H1 (cell line): Measurements from ENCODE around the gene ZNF263. TPM values are rescaled to one million over a fixed set of nuclear protein-coding genes. Genes with fewer than 3 reads are reported as not detected.

Experiments
- CTCF ChIA-PET: fragments of 300-600 bp; sonication (Branson Sonifier 250); formaldehyde crosslinking; loops from one replicate; lab custom pipeline; 2021; ENCODE audit not compliant: partially characterized antibody; lab: Charles Lee
- POLR2A ChIA-PET: fragments of 300-600 bp; sonication (Branson Sonifier 250); formaldehyde crosslinking; loops from one replicate; lab custom pipeline; 2021; ENCODE audit warnings: inconsistent platforms; ENCODE audit not compliant: partially characterized antibody; lab: Charles Lee
- DNase-seq, 2 experiments: peaks; one replicate each; pipeline versions ENCODE4 v3.0.0 to v3.0.0-alpha.2; 2010 to 2022; ENCODE audit warnings: low spot score in 2 of 2, low read depth in 1 of 2, mixed read lengths in 1 of 2
- FAIRE-seq: peaks from 2 replicates; lab custom pipeline; 2011; peaks lifted over from hg19 to GRCh38; lab: Jason Lieb, UNC
- H2AFZ ChIP-seq: 2 replicates; pipeline ENCODE4 v1.8.1; 2012; ENCODE audit warnings: low read length, inconsistent platforms
- H2AK5ac ChIP-seq: 2 replicates; pipeline ENCODE4 v1.6.1; 2013; ENCODE audit warnings: low read depth, low read length
- H2BK120ac ChIP-seq: replicated peaks from 2 replicates; pipeline ENCODE3; 2013; ENCODE audit warnings: low read depth, low read length, inconsistent platforms
- H2BK12ac ChIP-seq: 2 replicates; pipeline ENCODE4 v1.6.1; 2013; ENCODE audit warnings: low read depth, low read length
- H2BK15ac ChIP-seq: 2 replicates; pipeline ENCODE4 v1.6.1; 2013; ENCODE audit warnings: low read length
- H2BK20ac ChIP-seq: 2 replicates; pipeline ENCODE4 v1.6.1; 2013; ENCODE audit warnings: low read length
- H2BK5ac ChIP-seq: 2 replicates; pipeline ENCODE4 v1.6.1; 2013; ENCODE audit warnings: low read depth, low read length
- H3K14ac ChIP-seq: 2 replicates; pipeline ENCODE4 v1.6.1; 2013; ENCODE audit warnings: inconsistent platforms; ENCODE audit not compliant: insufficient read length
- H3K18ac ChIP-seq: 2 replicates; pipeline ENCODE4 v1.6.1; 2013; ENCODE audit warnings: low read length; ENCODE audit errors: extremely low read depth
- H3K23ac ChIP-seq: 2 replicates; pipeline ENCODE4 v1.6.1; 2013; ENCODE audit warnings: inconsistent platforms; ENCODE audit not compliant: insufficient read length
- H3K23me2 ChIP-seq: 2 replicates; pipeline ENCODE4 v1.6.1; 2013; ENCODE audit warnings: low read depth, low read length
- H3K27ac ChIP-seq: 2 replicates; pipeline ENCODE4 v1.6.1; 2011; ENCODE audit warnings: low read depth, low read length, inconsistent platforms
- H3K27me3 ChIP-seq, 4 experiments: replicated peaks in 1 of 4; 1 replicate in 1 of 4; 2 replicates in 3 of 4; pipeline versions ENCODE4 v1.6.1 to v1.8.1; 2011 to 2013; ENCODE audit warnings: low read length in 3 of 4, mild to moderate bottlenecking in 3 of 4, inconsistent platforms in 2 of 4, mixed read lengths in 2 of 4, moderate library complexity in 1 of 4; ENCODE audit not compliant: control insufficient read depth in 3 of 4, insufficient read depth in 3 of 4; ENCODE audit errors: extremely low read depth in 1 of 4
- H3K36me3 ChIP-seq, 4 experiments: 2 replicates each; pipeline versions ENCODE4 v1.6.1 to v1.8.1; 2011 to 2013; ENCODE audit warnings: mild to moderate bottlenecking in 4 of 4, low read length in 3 of 4, moderate library complexity in 2 of 4, control low read depth in 1 of 4, inconsistent platforms in 1 of 4; ENCODE audit not compliant: insufficient read depth in 4 of 4, control insufficient read depth in 2 of 4
- H3K4ac ChIP-seq: replicated peaks from 2 replicates; pipeline ENCODE3; 2013; ENCODE audit warnings: low read length, low read depth, mixed read lengths, inconsistent platforms; ENCODE audit not compliant: insufficient read length
- H3K4me1 ChIP-seq, 4 experiments: replicated peaks in 1 of 4; 1 replicate in 1 of 4; 2 replicates in 3 of 4; pipeline versions ENCODE4 v1.6.1 to v1.8.1; 2011 to 2013; ENCODE audit warnings: low read length in 3 of 4, inconsistent platforms in 2 of 4, mixed read lengths in 1 of 4; ENCODE audit not compliant: insufficient read depth in 4 of 4, control insufficient read depth in 3 of 4
- H3K4me2 ChIP-seq, 2 experiments: 2 replicates each; pipeline versions ENCODE4 v1.6.1 to v1.8.1; 2011 to 2013; ENCODE audit warnings: low read depth in 2 of 2, low read length in 2 of 2, control low read depth in 1 of 2, inconsistent platforms in 1 of 2, mild to moderate bottlenecking in 1 of 2; ENCODE audit not compliant: insufficient read depth in 1 of 2
- H3K4me3 ChIP-seq, 4 experiments: fragments of 200-600, 300-600 bp in 1 of 4; sonication (generic), shearing (Covaris generic), sonication (Bioruptor Twin) in 1 of 4; 2 replicates each; pipeline versions ENCODE4 v1.5.1 to v1.8.1; 2011 to 2016; ENCODE audit warnings: low read length in 4 of 4, low read depth in 3 of 4, control low read depth in 2 of 4, inconsistent platforms in 2 of 4, mild to moderate bottlenecking in 2 of 4, mixed read lengths in 1 of 4, moderate library complexity in 1 of 4; ENCODE audit not compliant: insufficient read depth in 2 of 4; ENCODE audit errors: extremely low read depth in 1 of 4
- H3K56ac ChIP-seq: replicated peaks from 2 replicates; pipeline ENCODE3; 2013; ENCODE audit warnings: low read depth, mild to moderate bottlenecking, mixed read lengths, low read length, inconsistent platforms; ENCODE audit not compliant: insufficient read length
- H3K79me1 ChIP-seq: 2 replicates; pipeline ENCODE4 v1.6.1; 2013; ENCODE audit warnings: low read depth, low read length, control low read depth
- H3K79me2 ChIP-seq, 2 experiments: 2 replicates each; pipeline versions ENCODE4 v1.6.1 to v1.8.1; 2012 to 2013; ENCODE audit warnings: low read length in 2 of 2, mild to moderate bottlenecking in 2 of 2, inconsistent platforms in 1 of 2; ENCODE audit not compliant: insufficient read depth in 2 of 2, control insufficient read depth in 1 of 2
- H3K9ac ChIP-seq, 4 experiments: replicated peaks in 1 of 4; 1 replicate in 1 of 4; 2 replicates in 3 of 4; pipeline versions ENCODE4 v1.6.1 to v1.8.1; 2011 to 2013; ENCODE audit warnings: low read depth in 3 of 4, low read length in 3 of 4, control low read depth in 2 of 4, mild to moderate bottlenecking in 2 of 4, moderate library complexity in 2 of 4, inconsistent platforms in 1 of 4; ENCODE audit errors: extremely low read depth in 1 of 4
- H3K9me3 ChIP-seq, 2 experiments: 2 replicates each; pipeline versions ENCODE4 v1.6.1 to v1.8.1; 2012 to 2013; ENCODE audit warnings: mild to moderate bottlenecking in 2 of 2, moderate library complexity in 2 of 2, control low read depth in 1 of 2, inconsistent platforms in 1 of 2, low read depth in 1 of 2, low read length in 1 of 2, mixed read lengths in 1 of 2; ENCODE audit not compliant: insufficient read depth in 2 of 2
- H4K20me1 ChIP-seq, 2 experiments: replicated peaks in 1 of 2; 2 replicates each; pipeline versions ENCODE3 to v1.8.1; 2011 to 2013; ENCODE audit warnings: inconsistent platforms in 2 of 2, low read length in 2 of 2, mild to moderate bottlenecking in 1 of 2; ENCODE audit not compliant: insufficient read depth in 2 of 2, control insufficient read depth in 1 of 2
- H4K5ac ChIP-seq: 2 replicates; pipeline ENCODE4 v1.6.1; 2013; ENCODE audit warnings: low read length, low read depth, mixed read lengths, inconsistent platforms; ENCODE audit not compliant: insufficient read length
- H4K8ac ChIP-seq: 2 replicates; pipeline ENCODE4 v1.8.0; 2013; ENCODE audit warnings: mild to moderate bottlenecking, moderate library complexity, low read length, inconsistent platforms; ENCODE audit not compliant: insufficient read depth; ENCODE audit errors: extremely low read depth
- H4K91ac ChIP-seq: replicated peaks from 2 replicates; pipeline ENCODE3; 2013; ENCODE audit warnings: low read length, mixed read lengths, inconsistent platforms; ENCODE audit not compliant: insufficient read length
- BCL11A ChIP-seq, 2 experiments: IDR thresholded peaks; one replicate each; pipeline ENCODE4 v1.6.1; 2011; ENCODE audit warnings: low read depth in 2 of 2, low read length in 2 of 2, mild to moderate bottlenecking in 2 of 2
- SIN3A ChIP-seq, 2 experiments: IDR thresholded peaks in 1 of 2; conservative IDR thresholded peaks in 1 of 2; 2 replicates each; pipeline ENCODE4 v1.6.1; 2011 to 2012; ENCODE audit warnings: low read length in 2 of 2, improper control_type of control experiment in 1 of 2, low read depth in 1 of 2, mild to moderate bottlenecking in 1 of 2
- WGBS, 2 experiments: shearing (Covaris generic) in 1 of 2; methylation state at CpG; one replicate each; pipeline versions ENCODE4 v1.1.6 to v1.1.7; 2013 to 2015; ENCODE audit warnings: low lambda C conversion rate in 2 of 2, mixed read lengths in 2 of 2, inconsistent platforms in 1 of 2, low coverage in 1 of 2, missing lambda C conversion rate in 1 of 2; ENCODE audit not compliant: insufficient replicate concordance in 2 of 2, insufficient coverage in 1 of 2, insufficient read length in 1 of 2; ENCODE audit errors: extremely low coverage in 1 of 2, missing lambda C conversion rate in 1 of 2; 5-methylcytosine and 5-hydroxymethylcytosine counted together
- polyA plus RNA-seq, 7 experiments: library from polyadenylated mRNA; depleted of rRNA in 3 of 7; stranded (reverse) in 5 of 7; unstranded in 2 of 7; fragments of >200 nt in 5 of 7; fragments of 200-250 nt in 2 of 7; gene quantifications; 1 replicate in 5 of 7; 2 replicates in 1 of 7; 4 replicates in 1 of 7; pipeline versions ENCODE4 v1.2.1 to v1.2.3, GENCODE V29; 2011 to 2013; ENCODE audit warnings: missing spikeins in 2 of 7, mixed read lengths in 2 of 7
- total RNA-seq: library from RNA; stranded (reverse); fragmentation: NEBNext Ultra II Directional; extraction: Animal tissue kit (Norgen Biotek cat#: 25700); gene quantifications from 2 replicates; pipeline ENCODE4 v1.2.1, GENCODE V29; 2021

Gene ZNF263
- total and polyA plus RNA-seq, 2 of the 8 experiments (the other 6 are each of a cell fraction or from before 2014, with no cell fraction given) = 9.2 to 26.7 TPM

- Histone ChIP-seq H2AK5ac (no peak overlapping the region), H4K8ac (no peak overlapping the region), H3K18ac (no peak overlapping the region), H3K56ac (no peak overlapping the region), H2BK12ac (no peak overlapping the region), H2BK20ac (no peak overlapping the region), H4K5ac (no peak overlapping the region), H3K23ac (no peak overlapping the region), H2BK120ac (no peak overlapping the region), H3K14ac (no peak overlapping the region), H3K27me3 (no peaks in the 10 kb centered on the region), H2AFZ (no peak overlapping the region), H3K9ac (no peak overlapping the region), H2BK15ac (no peak overlapping the region), H3K36me3 (no peaks in the 10 kb centered on the region), H3K23me2 (no peaks in the 10 kb centered on the region; the same call in 1 of the 2 replicates), H3K27ac (no peak overlapping the region), H2BK5ac (no peak overlapping the region), H3K79me1 (no peaks in the 10 kb centered on the region)
- no peak for FAIRE-seq
- TF ChIP-seq SIN3A (conservative IDR thresholded peaks at IDR 0.05 in 1 of 2, IDR thresholded peaks at IDR 0.05 in 1 of 2; ENCODE audit: low read depth in 1 of 2, low read length in 2 of 2) (no peak), BCL11A (IDR thresholded peaks at IDR 0.05; ENCODE audit: low read depth in 2 of 2, low read length in 2 of 2) (no peak)
- TF ChIP-seq, all 59 proteins: peak for 0
- H3K4me2 ChIP-seq = no peak overlapping the region
- no peaks in the 10 kb centered on the region for H4K20me1 ChIP-seq
- H3K79me2 ChIP-seq = no peaks in the 10 kb centered on the region
- H3K9me3 ChIP-seq = peaks cover 0 to 5% of the 10 kb centered on the region in 2 experiments; a peak in 2 of 4 replicates
- no peak overlapping the region for H4K91ac ChIP-seq
- H3K4me3 ChIP-seq = no peak overlapping the region
- WGBS, 2 experiments = 100% methylated on average over 1 of the region's 1 CpG; no CpG with 5 or more reads in 1 of the 2 experiments
- POLR2A ChIA-PET = interaction anchor here (1.4 to 1.8 kb wide), 2 partner anchors 8 to 12 kb away, joined by 4 to 6 read pairs; no protein-coding TSS in a partner anchor
- CTCF ChIA-PET = interaction anchor here (1.1 to 2.6 kb wide), 11 partner anchors 8 to 222 kb away, joined by 3 to 24 read pairs (median 5); partner anchors contain the start of genes MEFV and OR2C1
- H3K4me1 ChIP-seq = no peaks in the 10 kb centered on the region
- no peak overlapping the region for H3K4ac ChIP-seq
- no peak for DNase-seq
Observed at GRCh38 chr16:3268294-3268693, 15.0 kb upstream of the ZNF263 start.
